ENCODE measurements around the gene VSTM5.

GRCh38 chr11:93791493-93791892 is 58.9 kb downstream of the VSTM5 start:
- TF ChIP-seq CTCF (IDR thresholded peaks at IDR 0.05) = no peak
- TF ChIP-seq NFATC4 (CRISPR knock-in tag; IDR thresholded peaks at IDR 0.05) = no peak
- no peak for TF ChIP-seq ZSCAN18 (CRISPR knock-in tag; IDR thresholded peaks at IDR 0.05)

Data from WTC11 (cell line).